GM20000 (cell line): ENCODE results near the gene RS1.

Source experiments
- DNase-seq: peaks from one replicate; pipeline ENCODE4 v3.0.0; 2012; ENCODE audit warnings: low spot score
- TF ChIP-seq, protein P1 (sequence below): IDR thresholded peaks from 2 replicates; pipeline ENCODE4 v1.5.1; 2012; ENCODE audit warnings: mild to moderate bottlenecking, control low read depth; ENCODE audit errors: extremely low read depth, missing control alignments

Gene RS1

DNA sequence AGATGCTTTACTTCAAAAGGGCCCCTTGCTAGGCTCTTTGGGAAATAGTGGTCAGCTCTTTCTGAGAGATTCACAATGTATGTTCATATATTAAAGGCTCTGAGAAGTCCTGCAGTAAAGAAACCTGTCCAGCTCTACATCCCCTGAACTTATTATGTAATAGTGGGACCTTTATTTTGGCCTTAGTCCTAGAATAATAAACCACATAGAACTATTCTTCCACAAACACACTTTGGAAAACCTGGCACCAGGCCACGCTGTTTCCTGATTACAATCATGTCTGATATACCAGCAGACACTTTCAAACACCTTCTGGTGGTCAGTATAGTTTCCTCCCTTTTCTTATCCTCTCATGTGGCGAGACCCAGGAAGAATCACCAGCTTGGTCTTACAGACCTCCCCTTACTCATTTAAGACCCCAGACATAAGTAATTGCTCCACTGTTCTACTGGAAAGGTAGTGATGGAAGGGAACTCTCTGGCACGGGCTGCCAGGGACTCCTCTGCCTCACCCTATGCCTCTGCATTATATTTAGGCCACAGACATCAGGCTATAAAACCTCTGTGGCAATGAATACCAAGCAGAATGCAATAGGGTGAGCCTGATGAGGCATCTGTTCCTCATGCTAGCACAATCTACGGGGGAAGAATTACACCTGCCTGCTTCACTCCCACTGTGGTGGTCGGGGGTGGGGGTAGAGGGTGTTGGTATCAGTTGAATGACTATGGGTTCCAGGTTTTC, 29.9 kb upstream of the RS1 start:
- no peak for DNase-seq
- TF ChIP-seq, protein P1, sequence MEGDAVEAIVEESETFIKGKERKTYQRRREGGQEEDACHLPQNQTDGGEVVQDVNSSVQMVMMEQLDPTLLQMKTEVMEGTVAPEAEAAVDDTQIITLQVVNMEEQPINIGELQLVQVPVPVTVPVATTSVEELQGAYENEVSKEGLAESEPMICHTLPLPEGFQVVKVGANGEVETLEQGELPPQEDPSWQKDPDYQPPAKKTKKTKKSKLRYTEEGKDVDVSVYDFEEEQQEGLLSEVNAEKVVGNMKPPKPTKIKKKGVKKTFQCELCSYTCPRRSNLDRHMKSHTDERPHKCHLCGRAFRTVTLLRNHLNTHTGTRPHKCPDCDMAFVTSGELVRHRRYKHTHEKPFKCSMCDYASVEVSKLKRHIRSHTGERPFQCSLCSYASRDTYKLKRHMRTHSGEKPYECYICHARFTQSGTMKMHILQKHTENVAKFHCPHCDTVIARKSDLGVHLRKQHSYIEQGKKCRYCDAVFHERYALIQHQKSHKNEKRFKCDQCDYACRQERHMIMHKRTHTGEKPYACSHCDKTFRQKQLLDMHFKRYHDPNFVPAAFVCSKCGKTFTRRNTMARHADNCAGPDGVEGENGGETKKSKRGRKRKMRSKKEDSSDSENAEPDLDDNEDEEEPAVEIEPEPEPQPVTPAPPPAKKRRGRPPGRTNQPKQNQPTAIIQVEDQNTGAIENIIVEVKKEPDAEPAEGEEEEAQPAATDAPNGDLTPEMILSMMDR: no peak

DNA sequence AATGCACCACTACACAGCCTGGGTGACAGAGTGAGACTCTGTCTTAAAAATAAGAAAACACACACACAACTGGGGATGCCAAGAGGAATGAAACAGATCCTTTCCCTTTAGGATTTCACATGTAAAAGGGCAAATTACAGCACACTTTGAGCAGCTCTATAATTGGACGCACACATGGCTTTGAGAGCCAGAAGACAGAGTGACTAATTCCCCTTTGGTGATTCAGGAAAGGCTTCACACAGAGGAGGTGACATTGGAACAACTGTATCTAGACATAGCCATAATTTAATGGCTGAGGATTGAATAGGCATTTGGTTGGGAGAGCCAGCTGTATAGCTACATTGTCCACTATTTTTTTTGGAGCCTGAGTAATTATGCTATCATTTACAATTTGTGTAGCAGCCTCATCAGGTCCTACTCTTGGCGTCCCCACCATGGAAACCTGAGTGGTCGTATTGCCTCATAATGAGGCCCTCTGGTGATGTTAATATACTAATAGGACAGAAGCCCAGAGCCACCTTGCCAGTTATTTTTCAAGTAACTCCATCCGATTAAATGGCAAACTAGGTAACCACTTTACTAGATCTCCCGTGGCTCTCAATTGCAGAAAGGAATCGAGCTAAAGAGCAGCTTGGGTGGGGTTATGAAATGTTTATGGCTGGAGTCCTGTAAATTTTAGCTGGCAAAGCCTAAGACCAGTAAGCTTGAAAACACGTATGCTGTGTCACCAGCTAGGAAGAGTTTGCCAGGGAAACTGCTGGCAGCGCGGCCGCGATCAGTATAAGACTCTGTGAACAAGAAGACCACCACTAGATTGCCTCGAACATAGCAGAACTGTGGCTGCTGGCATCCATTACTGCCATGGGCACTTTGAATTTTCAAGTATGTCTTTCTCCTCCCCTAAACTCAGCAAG, 27.1 kb upstream of the RS1 start:
- DNase-seq: no peak
- TF ChIP-seq, protein P1: no peak

DNA sequence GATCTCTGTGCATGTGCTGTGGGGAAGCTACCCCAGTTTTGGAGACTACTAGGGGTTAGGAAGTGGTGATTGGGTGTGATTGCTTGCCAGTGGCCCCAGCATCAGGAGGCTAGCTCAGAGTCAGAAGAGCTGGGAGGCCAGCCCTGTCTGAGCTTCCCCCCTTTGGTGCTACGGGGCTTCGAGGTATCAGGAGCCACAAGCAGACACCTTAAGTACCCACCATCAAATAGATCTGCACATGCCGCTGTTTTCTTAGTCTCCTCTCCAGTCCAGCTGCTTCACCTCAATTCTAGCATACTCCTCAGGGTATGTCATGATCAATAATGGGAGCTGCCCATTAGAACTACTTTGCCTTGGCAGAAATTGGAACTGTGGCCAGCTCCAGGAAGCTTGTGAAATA, 24.7 kb upstream of the RS1 start:
- TF ChIP-seq, protein P1: no peak
- DNase-seq: no peak

DNA sequence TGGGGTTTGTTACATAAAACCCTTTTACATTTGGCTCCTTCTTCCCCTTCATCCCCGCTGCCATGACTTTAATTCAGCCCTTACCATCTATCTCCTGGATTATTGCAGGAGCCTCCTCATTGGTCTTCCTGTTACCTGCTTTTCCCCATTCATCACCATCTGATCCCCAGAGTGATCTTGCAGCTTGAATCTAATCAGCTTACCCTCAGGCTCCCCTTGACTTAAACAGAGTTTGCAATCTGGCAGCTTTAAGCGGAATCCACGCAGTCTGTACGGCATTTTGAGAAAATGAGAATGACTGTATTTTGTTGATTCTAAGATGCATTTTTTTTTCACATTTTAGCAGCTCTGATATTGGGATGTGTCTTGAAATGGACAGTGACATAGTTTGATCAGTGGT, 20.6 kb upstream of the RS1 start:
- DNase-seq: no peak
- TF ChIP-seq, protein P1: no peak

DNA sequence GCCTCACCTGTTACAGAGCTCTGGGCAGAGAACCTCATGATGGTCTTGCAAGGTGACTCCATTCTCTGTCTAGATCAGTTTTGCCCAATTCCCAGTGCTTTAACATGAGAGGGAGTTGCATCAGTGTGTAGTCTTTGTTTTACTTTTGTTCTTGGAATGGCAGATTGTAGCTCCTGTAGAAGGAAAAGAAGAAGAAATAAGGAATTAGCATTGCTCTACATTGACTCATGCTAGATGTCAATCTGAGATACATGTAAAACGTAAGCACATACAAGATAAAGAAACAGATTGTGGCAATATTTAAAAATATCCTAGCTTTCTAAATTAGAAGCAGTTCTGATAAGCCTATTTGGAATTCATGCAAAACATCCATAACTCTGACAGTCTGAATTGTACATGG, 19.5 kb upstream of the RS1 start:
- DNase-seq: no peak
- TF ChIP-seq, protein P1: no peak

DNA sequence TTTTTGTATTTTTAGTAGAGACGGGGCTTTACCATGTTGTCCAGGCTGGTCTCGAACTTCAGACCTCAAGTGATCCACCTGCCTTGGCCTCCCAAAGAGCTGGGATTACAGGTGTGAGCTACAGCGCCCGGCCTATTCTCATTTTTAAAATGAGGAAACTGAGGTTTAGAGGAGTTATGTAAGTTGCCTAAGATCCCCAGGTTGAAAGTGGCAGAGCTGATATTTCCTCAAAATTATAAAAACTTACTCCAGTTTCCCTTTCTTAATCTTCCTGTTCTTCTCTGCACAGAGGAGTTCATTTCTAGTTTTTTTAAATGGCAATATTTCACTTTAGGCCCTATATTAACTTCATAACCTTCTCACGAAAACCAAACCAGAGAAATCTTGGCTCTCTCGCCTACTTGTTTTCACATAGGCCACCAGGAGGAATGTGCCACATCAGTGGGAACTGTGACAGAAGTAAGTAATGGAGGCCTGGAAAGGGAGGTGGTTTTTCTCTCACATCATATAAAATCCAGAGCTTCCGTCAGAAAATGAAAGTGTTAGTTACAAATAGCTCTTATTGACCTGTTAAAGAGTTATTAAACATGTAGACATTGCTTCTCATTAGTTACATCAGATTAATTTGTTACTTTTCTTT, 16.1 kb upstream of the RS1 start:
- TF ChIP-seq, protein P1: no peak
- DNase-seq: no peak

DNA sequence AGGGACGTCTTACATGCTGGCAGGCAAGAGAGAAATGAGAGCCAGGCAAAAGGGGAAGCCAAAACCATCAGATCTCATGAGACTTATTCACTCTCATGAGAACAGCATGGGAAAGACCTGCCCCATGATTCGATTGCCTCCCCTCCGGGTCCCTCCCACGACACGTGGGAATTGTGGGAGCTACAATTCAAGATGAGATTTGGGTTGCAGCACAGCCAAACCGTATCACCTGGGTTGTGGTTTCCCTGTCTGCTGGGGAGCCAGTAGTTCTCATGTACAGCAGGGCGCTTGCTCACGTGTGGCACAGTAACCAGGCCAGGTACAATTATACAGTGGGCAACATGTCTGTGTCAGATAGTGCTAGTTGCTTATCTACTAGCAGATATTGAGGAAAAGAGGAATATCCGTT, 11.1 kb upstream of the RS1 start:
- DNase-seq: no peak
- TF ChIP-seq, protein P1: no peak
